GM23248 (cell line): Measurements from ENCODE around the gene TRIM28. TPM values are rescaled to one million over a fixed set of nuclear protein-coding genes. Genes with fewer than 3 reads are reported as not detected.

Source experiments
- DNase-seq: peaks from one replicate; pipeline ENCODE4 v3.0.0-alpha.2; 2015
- H2AFZ ChIP-seq: fragments of 200-600 bp; sonication (generic); 2 replicates; pipeline ENCODE4 v1.6.1; 2016; ENCODE audit warnings: antibody characterized with exemption
- H3F3A ChIP-seq: fragments of 200-600 bp; sonication (generic); 2 replicates; pipeline ENCODE4 v1.6.1; 2016; ENCODE audit warnings: mild to moderate bottlenecking, antibody characterized with exemption, mixed run types; ENCODE audit not compliant: insufficient read depth
- H3K27ac ChIP-seq: fragments of 200-600 bp; sonication (generic); 2 replicates; pipeline ENCODE4 v1.5.1; 2016; ENCODE audit warnings: mild to moderate bottlenecking
- H3K27me3 ChIP-seq: fragments of 200-600 bp; sonication (generic); replicated peaks from 2 replicates; pipeline ENCODE4 v1.6.1; 2016; ENCODE audit warnings: mild to moderate bottlenecking; ENCODE audit not compliant: insufficient read depth
- H3K36me3 ChIP-seq: fragments of 200-600 bp; sonication (generic); 2 replicates; pipeline ENCODE4 v1.6.1; 2016; ENCODE audit warnings: low read depth, mild to moderate bottlenecking
- H3K4me1 ChIP-seq: fragments of 200-600 bp; sonication (generic); 2 replicates; pipeline ENCODE4 v1.6.1; 2016; ENCODE audit warnings: mild to moderate bottlenecking; ENCODE audit not compliant: insufficient read depth
- H3K4me2 ChIP-seq: fragments of 200-600 bp; sonication (generic); one replicate; pipeline ENCODE4 v1.6.1; 2016; ENCODE audit warnings: mild to moderate bottlenecking; ENCODE audit not compliant: unreplicated experiment
- H3K4me3 ChIP-seq: fragments of 200-600 bp; sonication (generic); 2 replicates; pipeline ENCODE4 v1.5.1; 2016; ENCODE audit warnings: mild to moderate bottlenecking
- H3K79me2 ChIP-seq: fragments of 200-600 bp; sonication (generic); 2 replicates; pipeline ENCODE4 v1.6.1; 2016; ENCODE audit warnings: mild to moderate bottlenecking; ENCODE audit not compliant: insufficient read depth
- H3K9ac ChIP-seq: fragments of 200-600 bp; sonication (generic); 2 replicates; pipeline ENCODE4 v1.6.1; 2016; ENCODE audit warnings: mild to moderate bottlenecking
- H3K9me2 ChIP-seq: fragments of 200-600 bp; sonication (generic); 2 replicates; pipeline ENCODE4 v1.6.1; 2016; ENCODE audit warnings: mixed run types, mild to moderate bottlenecking, moderate library complexity; ENCODE audit not compliant: insufficient read depth
- H3K9me3 ChIP-seq: fragments of 200-600 bp; sonication (generic); one replicate; pipeline ENCODE4 v1.6.1; 2017; ENCODE audit warnings: low read depth
- H4K20me1 ChIP-seq: fragments of 200-600 bp; sonication (generic); 2 replicates; pipeline ENCODE4 v1.6.0; 2016; ENCODE audit not compliant: insufficient read depth
- EZH2 ChIP-seq: fragments of 200-600 bp; sonication (generic); IDR thresholded peaks from 2 replicates; pipeline ENCODE4 v1.6.1; 2018; ENCODE audit warnings: antibody characterized with exemption, mild to moderate bottlenecking; ENCODE audit not compliant: insufficient read depth, poor library complexity, severe bottlenecking
- EZH2phosphoT487 ChIP-seq: fragments of 200-600 bp; sonication (generic); IDR thresholded peaks from 2 replicates; pipeline ENCODE4 v1.6.1; 2018; ENCODE audit warnings: antibody characterized with exemption, moderate library complexity, mild to moderate bottlenecking, low read depth; ENCODE audit not compliant: insufficient read depth
- WGBS, 2 experiments: methylation state at CpG; one replicate each; pipeline ENCODE4 v1.1.6; 2015 to 2017; ENCODE audit warnings: low lambda C conversion rate in 2 of 2, low coverage in 1 of 2; ENCODE audit errors: missing lambda C conversion rate in 2 of 2; 5-methylcytosine and 5-hydroxymethylcytosine counted together
- in situ Hi-C: fragments of 300-500 bp; cut with MboI; formaldehyde crosslinking; loops from 2 replicates; pipeline ENCODE4 v1.15.0; 2020
- polyA plus RNA-seq: library from polyadenylated mRNA; unstranded; fragments of >200 nt; fragmentation: Nextera tagmentation; extraction: Ambion mirVana; gene quantifications from 2 replicates; pipeline ENCODE4 v1.2.1, GENCODE V29; 2016
- total RNA-seq: library from RNA; depleted of rRNA; stranded (reverse); fragments of >200 nt; shearing (Covaris generic); gene quantifications from 2 replicates; pipeline ENCODE4 v1.2.3, GENCODE V29; 2014

The TRIM28 gene
- total and polyA plus RNA-seq, 2 experiments from 2014 or later: 61.5 to 319 TPM

DNA sequence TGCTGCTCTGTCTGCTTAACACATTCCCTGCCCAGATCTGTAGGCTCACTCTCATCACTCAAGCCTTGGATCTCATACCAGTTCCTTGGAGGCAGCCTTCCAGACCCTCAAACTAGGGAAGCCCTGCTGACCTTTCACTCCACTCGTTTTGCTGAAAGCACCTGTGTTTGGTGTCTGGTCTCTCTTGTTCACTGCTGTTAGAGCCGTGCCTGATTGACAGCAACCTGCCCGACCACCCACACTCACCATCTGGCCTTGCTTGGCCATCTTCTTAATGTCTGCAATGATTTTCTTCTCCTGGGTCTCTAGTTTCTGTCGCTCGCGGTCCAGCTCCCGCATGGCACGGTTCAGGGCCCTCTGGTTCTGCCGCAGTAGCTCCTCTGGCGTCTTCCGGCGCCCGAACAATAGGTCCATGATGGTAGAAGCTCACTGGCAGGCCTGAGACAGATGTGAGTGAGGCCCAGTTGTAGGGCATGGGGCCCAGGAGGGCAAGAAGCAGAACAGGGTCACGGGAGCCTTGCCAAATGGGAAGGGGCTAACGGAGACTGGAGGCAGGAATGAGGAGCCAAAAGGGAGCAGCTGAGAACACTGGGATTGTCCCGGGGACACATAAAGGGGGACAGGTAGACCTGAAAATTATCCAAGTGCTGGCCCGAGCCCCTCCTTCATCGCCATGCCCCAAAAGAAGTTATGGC lies 10.1 kb downstream of the TRIM28 start:
- Histone ChIP-seq H3K4me1 (peaks cover 19% of the 10 kb centered on the region), H3K27me3 (no peaks in the 10 kb centered on the region), H3K36me3 (peaks cover 36% of the 10 kb centered on the region), H3K79me2 (peaks cover 87% of the 10 kb centered on the region), H3K27ac (peak overlapping the region; percentile 79), H3K4me2 (peak overlapping the region; percentile 75), H2AFZ (no peak overlapping the region), H4K20me1 (no peaks in the 10 kb centered on the region), H3K4me3 (peak overlapping the region; percentile 86), H3K9me3 (no peaks in the 10 kb centered on the region), H3K9me2 (no peaks in the 10 kb centered on the region), H3K9ac (peak overlapping the region; percentile 90), H3F3A (peaks cover 40% of the 10 kb centered on the region)
- no peak for TF ChIP-seq EZH2
- no peak for TF ChIP-seq EZH2phosphoT487
- WGBS, 2 experiments: 29 to 31% methylated on average over 18 of the region's 18 CpGs
- in situ Hi-C loops: no loop called here
- DNase-seq: no peak

DNA sequence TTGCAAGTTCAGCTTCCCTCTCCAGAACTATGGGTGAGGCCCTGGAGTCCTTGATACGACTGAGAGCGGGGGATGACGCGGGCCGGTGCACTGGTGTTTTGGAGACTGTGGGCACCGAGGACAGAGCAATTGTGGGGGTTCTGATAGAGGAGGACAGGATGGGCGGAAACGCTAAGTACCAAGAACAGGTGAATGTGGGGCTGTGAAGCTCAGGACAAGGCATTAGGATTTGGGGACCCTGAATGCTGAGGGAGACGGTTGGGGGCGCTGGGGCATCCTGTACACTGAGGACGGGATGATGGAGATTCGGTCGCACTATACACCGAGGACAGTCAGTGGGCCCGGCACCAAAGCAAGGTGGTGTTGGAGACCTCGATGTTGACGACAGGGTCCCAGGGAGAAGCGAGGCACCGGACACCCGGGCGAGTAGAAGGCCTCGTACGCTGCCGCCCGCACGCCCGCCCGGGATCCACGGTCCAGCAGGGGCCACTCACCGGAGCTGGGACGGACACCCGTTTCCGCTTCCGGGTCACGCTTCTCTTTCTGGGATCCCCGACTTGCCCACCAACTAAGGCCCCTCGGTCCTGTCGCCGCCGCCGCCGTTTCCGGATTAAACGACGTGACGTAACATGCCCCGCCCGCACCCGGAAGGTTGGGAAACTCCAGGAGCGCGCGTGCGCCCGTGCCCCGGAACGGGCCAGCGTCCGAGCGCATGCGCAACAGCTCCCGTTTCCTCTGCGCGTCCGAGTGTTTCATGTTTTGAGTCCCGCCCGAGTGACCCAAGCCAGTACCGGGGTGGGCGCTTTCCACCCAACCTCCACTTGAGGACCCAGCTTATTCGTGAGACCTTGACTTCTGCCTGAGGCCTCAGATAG lies 10.9 kb downstream of the TRIM28 start, which contains the start of gene CHMP2A:
CHMP2A (minus strand) TSS at position 612 of the 875 bp plus-strand sequence. CDS start 893 bp downstream, outside the sequence.
- Histone ChIP-seq H3K9me2 (no peaks in the 10 kb centered on the region), H3K9ac (peak within 1 kb of the TSS; percentile 96), H3F3A (peaks cover 41% of the 10 kb centered on the region), H3K27me3 (no peaks in the 10 kb centered on the region), H3K4me3 (peak within 1 kb of the TSS; percentile 86), H3K4me2 (peak within 1 kb of the TSS; percentile 75), H3K79me2 (peaks cover 79% of the 10 kb centered on the region), H4K20me1 (no peaks in the 10 kb centered on the region), H3K9me3 (no peaks in the 10 kb centered on the region), H3K36me3 (peaks cover 28% of the 10 kb centered on the region), H2AFZ (peak within 1 kb of the TSS; percentile 73), H3K4me1 (peaks cover 19% of the 10 kb centered on the region), H3K27ac (peak within 1 kb of the TSS; percentile 79)
- TF ChIP-seq EZH2: no peak
- TF ChIP-seq EZH2phosphoT487: no peak
- in situ Hi-C loops: no loop called here
- 1% methylated on average over 69 of the region's 69 CpGs for WGBS, 2 experiments
- peak; percentile 99 for DNase-seq

DNA sequence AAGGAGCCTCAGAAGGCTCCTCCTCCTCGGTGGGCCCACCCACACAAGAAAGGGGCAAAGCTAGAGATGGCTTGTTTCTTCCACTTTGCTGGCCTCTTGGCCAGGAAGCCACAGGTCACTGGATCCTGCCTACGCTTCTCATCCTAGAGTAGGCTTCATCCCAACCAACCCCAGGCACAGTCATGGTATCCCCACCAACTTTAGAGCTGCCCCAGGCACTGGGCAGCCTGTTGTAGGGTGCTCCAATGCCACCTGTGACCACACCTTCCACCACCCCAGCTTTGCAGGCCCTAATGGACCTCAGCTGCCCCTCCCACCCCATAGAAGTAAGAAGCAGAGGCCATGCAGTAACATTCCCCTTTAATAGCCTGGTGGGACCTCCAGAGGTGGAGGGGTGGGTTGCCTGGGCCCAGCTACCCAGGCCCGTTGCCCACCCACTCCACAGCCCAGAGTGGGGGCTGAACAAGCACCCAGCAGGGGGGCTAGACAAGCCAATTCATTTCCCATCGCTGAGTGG lies 11.6 kb downstream of the TRIM28 start:
- in situ Hi-C loops: no loop called here
- H3K4me3 ChIP-seq: peak overlapping the region; percentile 86
- H3K27me3 ChIP-seq: no peaks in the 10 kb centered on the region
- no peaks in the 10 kb centered on the region for H3K9me3 ChIP-seq
- H3K27ac ChIP-seq: peak overlapping the region; percentile 79
- H3K79me2 ChIP-seq: peaks cover 72% of the 10 kb centered on the region
- H2AFZ ChIP-seq: peak overlapping the region; percentile 73
- no peak for DNase-seq
- H3K9ac ChIP-seq: peak overlapping the region; percentile 90
- TF ChIP-seq EZH2phosphoT487 (no peak), EZH2 (no peak)
- H3K9me2 ChIP-seq: no peaks in the 10 kb centered on the region
- no peaks in the 10 kb centered on the region for H4K20me1 ChIP-seq
- peaks cover 47% of the 10 kb centered on the region for H3F3A ChIP-seq
- WGBS, 2 experiments: 33 to 38% methylated on average over 4 of the region's 4 CpGs
- H3K4me1 ChIP-seq: peaks cover 19% of the 10 kb centered on the region
- peaks cover 21% of the 10 kb centered on the region; the same call in 1 of the 2 replicates for H3K36me3 ChIP-seq
- H3K4me2 ChIP-seq: peak overlapping the region; percentile 75

DNA sequence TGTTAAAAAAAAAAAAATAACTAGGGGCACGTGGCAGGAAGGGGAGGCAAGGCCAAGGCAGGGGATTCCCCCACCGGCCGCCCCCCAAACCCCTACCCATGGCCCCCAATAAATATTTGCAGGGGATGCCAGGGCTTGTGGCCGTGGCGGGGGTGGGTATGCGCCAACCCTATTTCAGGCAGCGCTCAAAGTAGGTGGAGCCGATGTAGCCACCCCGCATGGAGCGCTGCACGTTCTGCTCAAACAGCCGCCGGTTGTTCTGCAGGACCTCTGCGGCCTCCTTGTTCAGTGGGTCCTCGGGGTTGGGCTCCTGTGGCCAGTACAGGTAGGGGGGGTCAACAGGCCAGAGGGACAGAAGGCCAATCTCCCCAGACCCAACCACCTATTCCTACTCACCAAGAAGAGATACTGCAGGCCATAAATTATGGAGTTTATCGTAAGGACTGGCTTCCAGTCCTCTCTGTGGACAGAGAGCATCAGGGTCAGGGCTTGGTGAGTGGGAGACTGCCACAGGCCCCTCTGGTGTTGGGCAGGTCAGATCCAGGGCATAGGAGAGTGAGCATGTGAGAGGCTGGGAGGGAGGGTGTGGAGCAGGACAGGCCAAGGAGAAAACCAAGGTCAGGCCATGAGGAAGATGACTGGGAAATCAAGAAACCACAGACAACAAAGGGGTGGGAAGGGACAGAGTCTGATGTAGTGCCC lies 12.2 kb downstream of the TRIM28 start:
- Histone ChIP-seq H3K9ac (peak overlapping the region; percentile 96), H2AFZ (no peak overlapping the region), H3F3A (peaks cover 50% of the 10 kb centered on the region), H3K4me1 (peaks cover 19% of the 10 kb centered on the region), H3K27ac (peak overlapping the region; percentile 79), H3K27me3 (no peaks in the 10 kb centered on the region), H3K4me2 (no peak overlapping the region), H3K36me3 (peaks cover 16% of the 10 kb centered on the region; the same call in 1 of the 2 replicates), H3K9me3 (no peaks in the 10 kb centered on the region), H3K9me2 (no peaks in the 10 kb centered on the region), H4K20me1 (no peaks in the 10 kb centered on the region), H3K79me2 (peaks cover 66% of the 10 kb centered on the region), H3K4me3 (no peak overlapping the region)
- TF ChIP-seq EZH2 (no peak), EZH2phosphoT487 (no peak)
- DNase-seq: no peak
- 74 to 81% methylated on average over 12 to 16 of the region's 16 CpGs for WGBS, 2 experiments
- in situ Hi-C loops: no loop called here
